ENCODE data around the gene CABP2.

The CABP2 gene

DNA sequence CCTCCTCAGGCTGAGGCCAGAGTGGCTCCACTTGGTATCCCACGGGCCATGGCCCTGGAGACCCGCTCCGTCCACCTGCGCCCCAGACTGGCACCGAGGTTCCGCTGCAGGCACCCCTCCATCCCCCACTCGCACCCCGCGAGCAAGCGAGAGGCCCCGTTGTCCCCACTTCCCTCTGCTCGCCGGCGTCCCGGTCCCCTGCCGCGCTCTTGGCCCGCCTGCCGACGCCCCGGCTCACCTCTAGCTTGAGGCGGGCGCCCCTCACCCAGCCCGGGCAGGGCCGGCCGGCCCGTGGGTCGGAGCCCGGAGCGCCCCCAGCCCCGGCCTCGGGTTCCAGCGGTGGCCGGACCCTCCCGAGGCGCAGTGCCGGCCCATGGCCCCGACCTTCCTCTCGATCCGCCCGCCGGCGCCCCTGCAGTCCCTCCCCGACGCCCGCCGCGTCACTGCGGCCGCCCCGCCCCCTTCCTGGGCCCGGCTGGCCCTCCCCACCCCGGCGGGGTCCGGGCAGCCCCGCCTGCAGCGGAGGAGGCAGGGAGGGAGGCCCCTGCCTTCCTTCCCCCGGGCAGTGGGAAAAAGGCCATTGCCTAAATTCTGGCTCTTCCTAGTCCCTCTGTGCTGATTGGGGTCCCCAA is 18.2 kb downstream of the CABP2 start, which contains the start of gene PITPNM1:
TSS of gene PITPNM1 (minus strand) at position 414 of the 632 bp plus-strand sequence. CDS start 1,183 bp downstream, outside the sequence.
- H3K27me3 ChIP-seq (ENCODE audit: control insufficient read depth, insufficient read depth, low read length), result peaks cover 2% of the 10 kb centered on the region
- H3K9me3 ChIP-seq (ENCODE audit: control insufficient read depth, insufficient read depth, low read length), result no peaks in the 10 kb centered on the region
- no peak within 1 kb of the TSS for H3K9ac ChIP-seq (ENCODE audit: low read depth, low read length)
- peaks cover 4% of the 10 kb centered on the region for H3K4me1 ChIP-seq (ENCODE audit: control insufficient read depth, insufficient read depth, low read length)
- peak within 1 kb of the TSS; percentile 83 for H3K4me3 ChIP-seq (ENCODE audit: low read depth, low read length)
- peaks cover 13% of the 10 kb centered on the region for H3K36me3 ChIP-seq (ENCODE audit: control insufficient read depth, insufficient read depth, low read length)

DNA sequence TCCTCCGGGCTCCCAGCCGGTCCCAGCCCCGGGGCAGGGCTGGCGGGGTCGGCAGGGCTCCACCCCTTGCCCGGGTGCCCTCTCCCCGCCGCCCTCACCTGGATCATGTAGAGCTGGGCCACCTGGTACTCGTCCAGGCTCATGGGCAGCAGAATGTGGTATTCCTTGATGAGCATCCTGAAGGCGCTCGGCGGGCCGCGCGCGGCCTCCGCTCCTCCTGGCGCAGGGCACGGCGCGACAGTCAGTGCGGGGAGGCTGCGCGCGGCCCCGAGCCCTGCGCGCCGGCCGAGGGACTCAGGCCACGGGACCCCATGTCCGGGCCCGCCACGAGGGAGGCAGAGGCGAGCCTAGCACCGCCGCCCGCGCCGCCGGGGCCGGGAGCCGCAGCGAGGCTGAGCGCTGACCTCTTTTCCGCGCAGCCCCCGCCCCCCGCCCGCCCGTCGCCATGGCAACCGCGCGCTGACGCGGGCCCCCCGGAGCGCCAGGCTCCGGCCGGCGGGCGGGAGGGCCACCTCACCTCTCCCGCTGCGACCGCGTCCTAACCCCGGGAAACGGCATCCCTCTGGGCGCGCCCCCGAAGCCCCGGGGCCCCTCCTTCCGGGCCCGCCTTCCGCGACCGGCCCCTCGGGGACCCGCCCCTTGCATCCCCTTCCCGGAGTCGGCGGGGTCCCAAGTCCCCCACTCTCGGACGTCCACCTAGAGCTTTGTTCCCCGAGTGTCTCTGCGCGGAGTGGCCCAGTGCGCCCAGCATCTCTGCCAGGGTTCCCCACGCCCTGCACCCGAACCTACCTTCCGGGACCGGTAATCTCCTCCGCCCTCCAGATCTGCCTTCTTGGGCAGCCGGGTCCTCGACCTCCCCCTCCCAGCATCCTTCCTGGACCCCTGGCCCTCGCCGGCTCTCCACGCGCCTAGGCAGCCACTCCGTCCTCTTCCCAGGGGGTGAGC is 19.0 kb downstream of the CABP2 start:
- no peaks in the 10 kb centered on the region for H3K9me3 ChIP-seq (ENCODE audit: control insufficient read depth, insufficient read depth, low read length)
- H3K27me3 ChIP-seq (ENCODE audit: control insufficient read depth, insufficient read depth, low read length), result peaks cover 2% of the 10 kb centered on the region
- H3K4me3 ChIP-seq (ENCODE audit: low read depth, low read length), result peak overlapping the region; percentile 83
- H3K36me3 ChIP-seq (ENCODE audit: control insufficient read depth, insufficient read depth, low read length), result peaks cover 18% of the 10 kb centered on the region
- no peak overlapping the region for H3K9ac ChIP-seq (ENCODE audit: low read depth, low read length)
- peaks cover 4% of the 10 kb centered on the region for H3K4me1 ChIP-seq (ENCODE audit: control insufficient read depth, insufficient read depth, low read length)

DNA sequence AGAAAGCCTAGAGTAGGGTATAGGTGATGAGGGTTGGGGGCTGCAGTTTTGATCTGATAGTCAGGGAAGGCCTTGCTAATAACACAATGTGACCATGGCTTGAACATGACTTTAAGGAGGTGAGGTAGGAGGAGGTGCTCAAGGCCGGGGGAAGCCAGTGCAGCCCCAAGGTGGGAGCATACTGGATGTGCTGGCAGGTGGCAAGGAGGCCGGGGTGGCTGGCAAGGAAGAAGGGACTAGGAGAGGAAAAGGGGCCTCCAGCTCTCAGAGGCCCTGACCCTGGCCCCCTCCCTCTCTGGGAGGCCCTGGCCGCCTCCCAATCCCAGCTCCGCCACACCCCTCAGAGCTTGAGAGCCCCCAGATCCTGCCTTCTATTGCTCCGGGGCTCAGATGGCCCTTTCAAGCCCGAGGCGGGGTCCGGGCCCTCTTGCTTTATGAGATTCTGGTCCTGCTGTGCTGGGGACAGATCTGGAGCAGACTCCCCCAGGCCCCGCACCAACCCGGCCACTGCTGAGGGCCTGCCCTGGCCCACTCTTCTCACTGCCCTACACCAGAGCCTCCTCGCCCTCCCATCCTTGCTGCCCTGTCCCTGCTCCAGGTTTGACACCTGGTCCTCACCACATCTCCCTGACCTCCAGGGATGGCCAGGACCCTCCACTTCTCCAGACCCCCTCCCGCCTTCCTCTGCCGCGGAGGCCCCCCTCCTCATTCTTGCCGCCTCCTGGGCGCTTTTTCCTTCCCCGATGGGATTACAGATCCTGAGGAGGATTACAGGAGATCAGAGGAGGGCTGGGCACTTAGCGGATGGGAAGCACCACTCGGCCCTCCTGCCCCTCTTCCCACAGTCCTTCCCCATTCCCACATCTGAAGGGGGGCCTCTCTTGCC is 19.9 kb downstream of the CABP2 start:
- H3K4me3 ChIP-seq (ENCODE audit: low read depth, low read length), result peak overlapping the region; percentile 83
- H3K4me1 ChIP-seq (ENCODE audit: control insufficient read depth, insufficient read depth, low read length), result peaks cover 4% of the 10 kb centered on the region
- no peak overlapping the region for H3K9ac ChIP-seq (ENCODE audit: low read depth, low read length)
- no peaks in the 10 kb centered on the region for H3K9me3 ChIP-seq (ENCODE audit: control insufficient read depth, insufficient read depth, low read length)
- peaks cover 2% of the 10 kb centered on the region for H3K27me3 ChIP-seq (ENCODE audit: control insufficient read depth, insufficient read depth, low read length)
- peaks cover 25% of the 10 kb centered on the region for H3K36me3 ChIP-seq (ENCODE audit: control insufficient read depth, insufficient read depth, low read length)

DNA sequence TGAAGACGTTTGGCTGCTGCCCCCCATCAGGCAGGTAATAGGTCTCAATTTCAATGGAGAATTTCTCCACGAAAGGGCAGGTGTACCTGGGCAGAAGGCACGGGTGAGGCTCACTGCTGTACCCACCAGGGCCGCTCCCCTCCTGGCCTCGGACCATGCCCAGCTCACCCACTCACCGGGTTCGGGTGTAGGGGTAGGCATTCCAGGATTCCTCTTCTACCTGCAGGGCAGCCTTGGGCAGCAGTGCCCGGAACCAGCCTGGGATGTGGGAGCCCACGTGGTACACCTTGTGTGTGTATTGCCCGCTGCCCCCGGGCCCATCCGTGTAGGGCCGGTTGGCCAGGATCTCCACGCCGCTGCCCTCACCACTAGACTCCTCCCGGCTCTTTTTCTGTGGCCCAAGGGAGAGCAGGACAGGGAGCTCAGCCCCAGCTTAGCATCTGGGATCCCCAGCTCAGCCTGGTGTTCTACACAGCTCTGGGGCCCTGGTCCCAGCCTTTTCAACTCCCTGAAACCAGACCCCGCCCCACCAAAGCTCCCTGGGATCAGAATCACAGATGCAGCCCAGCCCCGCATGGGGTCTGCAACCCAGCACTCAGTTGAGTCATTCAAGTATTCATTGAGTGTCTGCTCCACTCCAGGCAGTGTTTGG is 20.8 kb downstream of the CABP2 start:
- Histone ChIP-seq H3K4me3 (ENCODE audit: low read depth, low read length) (no peak overlapping the region), H3K27me3 (ENCODE audit: control insufficient read depth, insufficient read depth, low read length) (peaks cover 2% of the 10 kb centered on the region), H3K9ac (ENCODE audit: low read depth, low read length) (no peak overlapping the region), H3K9me3 (ENCODE audit: control insufficient read depth, insufficient read depth, low read length) (no peaks in the 10 kb centered on the region), H3K4me1 (ENCODE audit: control insufficient read depth, insufficient read depth, low read length) (peaks cover 4% of the 10 kb centered on the region), H3K36me3 (ENCODE audit: control insufficient read depth, insufficient read depth, low read length) (peaks cover 32% of the 10 kb centered on the region)

DNA sequence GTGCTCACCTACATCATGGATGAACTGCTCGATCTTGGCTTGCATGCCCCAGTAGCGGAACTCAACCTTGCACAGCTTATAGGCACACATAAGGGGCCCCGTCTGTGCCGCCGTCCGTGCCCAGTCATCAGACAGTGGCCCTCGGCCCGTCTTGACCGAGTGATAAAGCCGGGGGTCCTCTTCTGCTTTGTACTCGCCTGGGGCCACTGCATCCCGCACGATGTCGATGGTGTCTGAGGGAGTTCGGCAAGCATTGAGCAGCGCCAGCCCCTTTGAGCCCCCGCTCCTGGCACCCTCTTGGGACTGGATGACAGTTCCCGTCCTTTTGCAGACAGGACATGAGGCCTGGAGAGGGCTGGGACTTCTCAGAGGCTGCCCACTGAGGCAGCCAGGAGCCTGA is 21.4 kb downstream of the CABP2 start:
- Histone ChIP-seq H3K9me3 (ENCODE audit: control insufficient read depth, insufficient read depth, low read length) (no peaks in the 10 kb centered on the region), H3K9ac (ENCODE audit: low read depth, low read length) (no peak overlapping the region), H3K36me3 (ENCODE audit: control insufficient read depth, insufficient read depth, low read length) (peaks cover 38% of the 10 kb centered on the region), H3K4me1 (ENCODE audit: control insufficient read depth, insufficient read depth, low read length) (peaks cover 4% of the 10 kb centered on the region), H3K4me3 (ENCODE audit: low read depth, low read length) (no peak overlapping the region), H3K27me3 (ENCODE audit: control insufficient read depth, insufficient read depth, low read length) (peaks cover 2% of the 10 kb centered on the region)

DNA sequence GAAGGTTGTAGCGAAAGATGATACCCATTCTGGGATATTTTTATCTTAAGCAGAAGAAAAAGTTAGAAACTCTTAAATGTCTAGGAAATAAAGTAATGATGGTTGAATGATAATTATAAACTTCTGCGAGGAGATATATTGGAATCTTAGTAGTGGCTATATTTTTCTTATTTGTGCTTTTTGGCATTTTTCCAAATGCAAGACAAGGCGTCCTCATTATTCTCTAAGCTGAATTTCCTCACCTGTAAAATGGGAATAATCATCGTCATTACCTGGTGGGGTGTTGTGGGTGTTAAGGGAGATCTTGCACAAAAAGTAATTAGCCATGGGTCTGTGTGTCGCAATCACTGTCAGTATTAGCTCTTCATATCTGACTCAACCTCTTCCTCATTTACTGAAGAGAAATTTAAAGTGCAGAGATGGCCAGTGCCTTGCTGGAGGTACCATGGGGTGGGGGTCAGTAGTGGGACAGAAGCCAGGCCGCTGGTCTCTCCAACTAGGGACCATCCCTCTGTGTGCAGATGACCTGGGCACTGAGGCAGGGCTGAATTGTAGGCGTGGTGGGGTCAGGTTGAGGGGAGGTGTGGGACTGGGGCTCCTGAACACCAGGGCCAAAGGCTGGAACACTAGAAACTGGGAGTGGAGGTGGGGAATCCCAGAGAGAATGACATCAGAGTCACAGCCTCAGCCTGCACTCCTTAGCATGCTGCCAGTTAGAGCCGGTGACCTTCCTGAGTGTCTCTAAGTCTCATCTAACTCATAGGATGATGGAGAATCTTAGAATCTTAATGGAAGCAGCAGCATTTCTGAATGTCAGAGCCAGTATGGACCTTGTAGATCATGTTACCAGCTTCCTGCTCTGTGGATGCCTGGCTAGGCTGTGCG is 22.2 kb downstream of the CABP2 start:
- Histone ChIP-seq H3K27me3 (ENCODE audit: control insufficient read depth, insufficient read depth, low read length) (peaks cover 2% of the 10 kb centered on the region), H3K4me1 (ENCODE audit: control insufficient read depth, insufficient read depth, low read length) (peaks cover 4% of the 10 kb centered on the region), H3K9ac (ENCODE audit: low read depth, low read length) (no peak overlapping the region), H3K36me3 (ENCODE audit: control insufficient read depth, insufficient read depth, low read length) (peaks cover 41% of the 10 kb centered on the region), H3K4me3 (ENCODE audit: low read depth, low read length) (no peak overlapping the region), H3K9me3 (ENCODE audit: control insufficient read depth, insufficient read depth, low read length) (no peaks in the 10 kb centered on the region)

DNA sequence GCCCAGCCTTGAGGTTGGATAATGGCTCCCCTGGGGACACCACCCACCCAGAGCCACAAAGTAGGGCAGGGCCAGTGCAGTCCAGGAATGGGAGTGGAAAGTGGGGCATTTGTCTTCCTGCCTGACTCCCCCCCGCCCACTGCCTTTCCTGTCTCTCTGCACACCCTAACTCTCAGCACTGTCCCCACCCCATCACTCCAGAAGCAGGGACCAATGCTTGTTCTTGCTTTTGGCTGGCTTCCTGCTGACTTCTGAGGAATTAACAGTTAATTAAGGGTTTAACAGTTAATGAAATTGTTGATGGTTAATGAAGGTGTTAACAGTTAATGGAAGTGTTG is 22.8 kb downstream of the CABP2 start:
- Histone ChIP-seq H3K4me3 (ENCODE audit: low read depth, low read length) (no peak overlapping the region), H3K27me3 (ENCODE audit: control insufficient read depth, insufficient read depth, low read length) (peaks cover 2% of the 10 kb centered on the region), H3K9ac (ENCODE audit: low read depth, low read length) (no peak overlapping the region), H3K36me3 (ENCODE audit: control insufficient read depth, insufficient read depth, low read length) (peaks cover 46% of the 10 kb centered on the region), H3K9me3 (ENCODE audit: control insufficient read depth, insufficient read depth, low read length) (no peaks in the 10 kb centered on the region), H3K4me1 (ENCODE audit: control insufficient read depth, insufficient read depth, low read length) (peaks cover 2% of the 10 kb centered on the region)

DNA sequence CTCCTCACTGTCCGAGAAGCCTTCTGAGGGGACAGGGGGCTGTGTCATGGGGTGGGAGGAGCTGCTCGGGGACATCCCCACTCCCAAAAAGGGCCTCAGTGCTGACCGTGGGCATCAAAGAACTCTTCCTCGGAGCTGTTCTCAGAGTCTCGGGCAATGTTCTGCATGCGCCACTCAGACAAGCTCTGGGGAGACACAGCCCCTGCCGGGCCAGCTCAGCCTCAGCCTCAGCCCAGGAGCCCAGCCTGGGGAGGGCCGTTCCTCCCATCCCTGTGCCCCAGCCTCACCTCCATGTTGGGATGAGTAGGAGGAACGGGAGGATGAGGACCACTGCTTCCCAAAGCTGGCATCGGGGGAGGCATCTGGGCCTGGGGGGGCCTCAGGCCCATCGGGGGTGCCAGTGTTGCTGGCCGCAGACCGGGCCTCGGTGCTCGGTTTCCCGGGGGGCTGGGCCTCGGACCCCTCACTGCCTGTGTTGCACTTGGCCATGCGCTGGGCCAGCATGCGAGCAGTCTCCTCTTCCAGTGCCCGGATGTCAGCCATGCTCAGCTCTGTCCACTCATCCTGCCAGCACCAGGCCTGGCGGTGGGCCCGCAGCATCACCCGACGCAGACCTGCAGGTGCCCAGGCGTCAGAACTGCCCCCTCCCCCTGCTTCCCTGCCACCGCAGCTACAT is 23.3 kb downstream of the CABP2 start:
- Histone ChIP-seq H3K9ac (ENCODE audit: low read depth, low read length) (no peak overlapping the region), H3K27me3 (ENCODE audit: control insufficient read depth, insufficient read depth, low read length) (peaks cover 2% of the 10 kb centered on the region)

DNA sequence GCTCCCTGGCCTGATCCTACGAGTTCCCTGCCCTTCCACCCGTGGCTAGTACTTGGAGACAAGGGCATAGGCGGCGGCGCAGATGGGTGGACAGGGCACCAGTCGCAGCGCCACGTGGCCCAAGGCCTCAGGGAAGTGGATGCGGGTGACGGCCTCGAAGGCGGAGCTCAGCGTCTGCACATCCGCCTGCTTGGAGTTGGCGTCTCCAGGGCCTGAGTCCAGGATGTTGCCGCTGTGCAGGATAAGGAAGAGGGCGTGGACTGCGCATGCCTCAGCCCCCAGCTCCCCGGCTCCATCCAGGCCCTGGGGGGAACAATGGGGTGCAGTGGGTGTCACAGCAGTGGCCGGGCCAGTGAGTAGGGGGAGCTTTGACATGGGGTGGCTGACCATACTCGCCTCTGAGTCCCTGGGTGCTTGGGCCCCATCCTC is 24.7 kb downstream of the CABP2 start:
- Histone ChIP-seq H3K27me3 (ENCODE audit: control insufficient read depth, insufficient read depth, low read length) (peaks cover 2% of the 10 kb centered on the region), H3K9me3 (ENCODE audit: control insufficient read depth, insufficient read depth, low read length) (no peaks in the 10 kb centered on the region), H3K4me1 (ENCODE audit: control insufficient read depth, insufficient read depth, low read length) (no peaks in the 10 kb centered on the region), H3K36me3 (ENCODE audit: control insufficient read depth, insufficient read depth, low read length) (peaks cover 50% of the 10 kb centered on the region), H3K4me3 (ENCODE audit: low read depth, low read length) (no peak overlapping the region), H3K9ac (ENCODE audit: low read depth, low read length) (no peak overlapping the region)

More for the DNA sequence above, 23.3 kb downstream of the CABP2 start:
- Histone ChIP-seq H3K9me3 (ENCODE audit: control insufficient read depth, insufficient read depth, low read length) (no peaks in the 10 kb centered on the region), H3K4me3 (ENCODE audit: low read depth, low read length) (no peak overlapping the region), H3K4me1 (ENCODE audit: control insufficient read depth, insufficient read depth, low read length) (no peaks in the 10 kb centered on the region), H3K36me3 (ENCODE audit: control insufficient read depth, insufficient read depth, low read length) (peaks cover 46% of the 10 kb centered on the region)

DNA sequence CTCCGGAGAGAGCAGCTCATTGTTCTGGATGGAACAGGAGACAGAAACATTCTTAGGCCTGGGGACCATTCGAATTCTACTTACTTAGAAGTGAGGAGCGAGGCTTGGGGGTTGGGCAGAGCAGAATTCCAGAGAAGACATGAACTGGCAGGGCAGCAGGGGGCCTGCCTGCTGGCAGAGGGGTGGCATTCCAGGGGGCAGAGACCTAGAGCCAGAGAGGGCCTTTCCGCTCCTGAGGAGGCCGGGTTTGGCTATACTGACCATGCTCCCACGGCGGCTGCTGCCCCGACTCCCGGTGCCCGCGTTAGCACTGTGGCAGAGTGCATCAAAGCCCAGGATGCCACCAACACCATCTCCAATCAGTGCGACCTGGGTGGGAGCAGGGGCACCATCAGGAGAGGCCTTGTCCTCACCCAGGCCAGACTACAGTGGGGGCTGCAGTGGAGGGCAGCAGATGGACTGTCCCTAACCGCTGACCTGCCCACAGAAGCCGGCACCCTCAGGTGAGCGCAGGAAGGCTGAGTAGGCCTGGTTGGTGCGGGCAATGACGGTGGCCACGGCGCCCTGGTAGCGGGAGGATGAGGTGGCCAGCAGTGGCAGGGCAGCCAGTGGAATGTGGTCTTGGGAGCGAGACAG is 25.5 kb downstream of the CABP2 start:
- Histone ChIP-seq H3K36me3 (ENCODE audit: control insufficient read depth, insufficient read depth, low read length) (peaks cover 55% of the 10 kb centered on the region), H3K9ac (ENCODE audit: low read depth, low read length) (no peak overlapping the region), H3K4me3 (ENCODE audit: low read depth, low read length) (no peak overlapping the region), H3K27me3 (ENCODE audit: control insufficient read depth, insufficient read depth, low read length) (no peaks in the 10 kb centered on the region), H3K9me3 (ENCODE audit: control insufficient read depth, insufficient read depth, low read length) (no peaks in the 10 kb centered on the region), H3K4me1 (ENCODE audit: control insufficient read depth, insufficient read depth, low read length) (no peaks in the 10 kb centered on the region)

All from iPS-15b (cell line).